Measurements from ENCODE around the gene ANKRD13C. TPM values are rescaled to one million over a fixed set of nuclear protein-coding genes. Genes with fewer than 3 reads are reported as not detected.

ANKRD13C gene
- total and polyA plus RNA-seq, 2 of the 4 experiments (the other 2 are of a cell fraction) = 8.3 to 10.9 TPM

DNA sequence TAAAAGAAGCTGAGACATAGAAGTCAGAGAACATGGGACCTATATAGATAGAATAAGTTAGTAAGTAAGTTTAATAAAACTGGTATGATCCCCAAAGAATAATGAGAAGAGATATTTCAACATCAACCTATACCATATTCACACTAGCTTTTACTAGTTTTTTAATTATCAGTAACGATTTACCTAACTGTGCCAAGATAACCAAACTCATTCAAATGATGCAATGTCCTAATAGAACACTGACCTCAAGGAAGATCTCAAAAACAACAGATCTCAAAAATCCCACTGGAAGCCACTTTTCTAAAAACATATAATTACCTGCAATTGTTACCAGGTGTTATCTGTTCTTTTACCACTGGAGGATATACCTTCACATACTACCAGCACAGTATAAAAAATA is 38.7 kb downstream of the ANKRD13C start:
- ChIA-PET CTCF (no interaction called here), POLR2A (ENCODE audit: unreplicated experiment) (no interaction called here)
- intact Hi-C loops (cut with micrococcal nuclease) = loop anchor here (5.0 kb wide), 1 partner anchor 37 kb away; the partner anchor contains the start of gene ANKRD13C

More for the DNA sequence above, 38.7 kb downstream of the ANKRD13C start:
- H3K23ac ChIP-seq (ENCODE audit: low read depth, low read length) = no peak overlapping the region
- peaks cover 19 to 34% of the 10 kb centered on the region in 2 experiments for H3K79me1 ChIP-seq (ENCODE audit: low read depth in 1 of 2, low read length in 2 of 2)
- H3K18ac ChIP-seq (ENCODE audit: low read depth, low read length) = no peak overlapping the region
- no peaks in the 10 kb centered on the region for H3K36me3 ChIP-seq (ENCODE audit: control insufficient read depth, insufficient read depth, low read length)
- H3K4me2 ChIP-seq (ENCODE audit: low read depth, low read length) = no peak overlapping the region
- H3K27ac ChIP-seq (ENCODE audit: insufficient read depth, low read length) = no peak overlapping the region
- no TSS peak for BruUV-seq (replicated peaks)
- DNase-seq = no peak
- TF ChIP-seq BHLHE40 (IDR thresholded peaks at IDR 0.05; ENCODE audit: low read depth, low read length) (no peak), MXI1 (IDR thresholded peaks at IDR 0.05; ENCODE audit: borderline replicate concordance, low read depth, low read length) (no peak), CEBPB (IDR thresholded peaks at IDR 0.05; ENCODE audit: low read depth, low read length) (no peak), FOS (IDR thresholded peaks at IDR 0.05; ENCODE audit: low read depth, low read length) (no peak), CTCF (conservative IDR thresholded peaks at IDR 0.05; ENCODE audit: low read depth, low read length) (no peak), SMC3 (IDR thresholded peaks at IDR 0.05; ENCODE audit: low read depth, low read length) (no peak), RCOR1 (IDR thresholded peaks at IDR 0.05; ENCODE audit: insufficient replicate concordance, low read length) (no peak), ELK1 (IDR thresholded peaks at IDR 0.05; ENCODE audit: borderline replicate concordance, low read depth, low read length) (no peak), POLR2A (IDR thresholded peaks at IDR 0.05; ENCODE audit: low read depth, low read length) (no peak), NFE2L2 (IDR thresholded peaks at IDR 0.05; ENCODE audit: low read depth, low read length) (no peak)
- in situ Hi-C loops (cut with MboI; ENCODE audit: low sequenced_read_pairs) (no loop called here), dilution Hi-C loops (cut with HindIII; ENCODE audit: low sequenced_read_pairs, unreplicated experiment) (no loop called here)
- no peak overlapping the region for H2BK15ac ChIP-seq (ENCODE audit: low read depth, low read length)
- H3K56ac ChIP-seq (ENCODE audit: extremely low read depth, insufficient read depth, low read length) = no peak overlapping the region
- H2BK20ac ChIP-seq (ENCODE audit: low read depth, low read length) = no peak overlapping the region
- no peak overlapping the region for H4K8ac ChIP-seq (ENCODE audit: low read depth in 2 of 2, low read length in 2 of 2)
- ATAC-seq (ENCODE audit: low read depth) = no peak
- no peak overlapping the region for H2AFZ ChIP-seq (replicated peaks; ENCODE audit: low read length, poor library complexity)
- WGBS, 2 experiments (ENCODE audit: extremely low coverage in 2 of 2, insufficient read length in 1 of 2) = no CpG with 5 or more reads among the region's 1 CpG
- no peak overlapping the region for H4K91ac ChIP-seq (ENCODE audit: insufficient read depth, low read depth, low read length)
- H2AK5ac ChIP-seq (ENCODE audit: low read depth, low read length) = no peak overlapping the region
- H2BK5ac ChIP-seq (ENCODE audit: low read depth, low read length, poor library complexity, severe bottlenecking) = no peak overlapping the region
- no peak overlapping the region for H3K9ac ChIP-seq (ENCODE audit: low read depth, low read length)
- H3K4me1 ChIP-seq (ENCODE audit: control insufficient read depth, insufficient read depth, low read length) = peaks cover 4% of the 10 kb centered on the region; the same call in 1 of the 2 replicates
- H4K20me1 ChIP-seq (ENCODE audit: insufficient read depth, low read length) = peaks cover 6% of the 10 kb centered on the region; the same call in 1 of the 2 replicates
- no peak overlapping the region for H3K14ac ChIP-seq (replicated peaks; ENCODE audit: low read depth, low read length)
- H3K9me1 ChIP-seq (ENCODE audit: insufficient read depth, low read length) = no peaks in the 10 kb centered on the region; the same call in 1 of the 2 replicates
- H2BK120ac ChIP-seq (ENCODE audit: low read depth, low read length) = no peak overlapping the region
- H3K27me3 ChIP-seq (ENCODE audit: control insufficient read depth, insufficient read depth, low read length) = no peaks in the 10 kb centered on the region
- no peak overlapping the region for H3K4ac ChIP-seq (ENCODE audit: low read depth, low read length)
- H2AK9ac ChIP-seq (replicated peaks; ENCODE audit: low read depth, low read length, poor library complexity) = no peak overlapping the region
- no peak overlapping the region for H4K5ac ChIP-seq (ENCODE audit: low read depth, low read length)
- H3K9me3 ChIP-seq (ENCODE audit: control insufficient read depth, insufficient read depth, low read length) = no peaks in the 10 kb centered on the region
- H3K4me3 ChIP-seq (ENCODE audit: insufficient read depth, low read depth, low read length) = no peak overlapping the region
